Esophagus squamous epithelium (tissue), 4 donors: ENCODE measurements around the gene PTH2.

ENCODE experiments used
- CTCF ChIP-seq, 6 experiments: fragments of 450-650 bp in 4 of 6; fragments of 200-600 bp in 2 of 6; sonication (generic) in 2 of 6; IDR thresholded peaks; one replicate each; pipeline ENCODE4 v1.5.1; 2016 to 2019; ENCODE audit warnings: antibody characterized with exemption in 6 of 6, mild to moderate bottlenecking in 4 of 6, moderate library complexity in 4 of 6
- POLR2A ChIP-seq, 4 donors: fragments of 450-650 bp; IDR thresholded peaks; one replicate each; pipeline ENCODE4 v1.6.1; 2017; ENCODE audit warnings: antibody characterized with exemption in 4 of 4, mild to moderate bottlenecking in 4 of 4, moderate library complexity in 3 of 4

GRCh38 chr19:49435670-49436069 lies 12.4 kb upstream of the PTH2 start:
- no peak for TF ChIP-seq CTCF (IDR thresholded peaks at IDR 0.05)
- TF ChIP-seq POLR2A (IDR thresholded peaks at IDR 0.05) = no peak
